Lung (tissue), 12 donors: ENCODE measurements around the gene MACROH2A1. TPM values are rescaled to one million over a fixed set of nuclear protein-coding genes. Genes with fewer than 3 reads are reported as not detected.

Experiments used
- ATAC-seq: fragments of 200-7000 bp; cut with Tn5 transposase; one replicate; pipeline ENCODE4 v1.9.1; 2020; ENCODE audit warnings: moderate number of reproducible peaks; ENCODE audit not compliant: insufficient read depth, low FRiP score
- DNase-seq, 3 donors: peaks; one replicate each; pipeline ENCODE4 v3.0.0-alpha.2; 2013 to 2017
- H3K27ac ChIP-seq, 2 donors: one replicate each; pipeline ENCODE4 v1.5.1; 2013; ENCODE audit warnings: mild to moderate bottlenecking in 2 of 2, moderate library complexity in 2 of 2, control low read depth in 1 of 2, inconsistent platforms in 1 of 2, low read depth in 1 of 2, low read length in 1 of 2
- H3K27me3 ChIP-seq, 3 donors: one replicate each; pipeline ENCODE4 v1.5.1; 2013; ENCODE audit warnings: low read length in 2 of 3; ENCODE audit not compliant: control insufficient read depth in 3 of 3, insufficient read depth in 3 of 3
- H3K36me3 ChIP-seq, 4 donors: one replicate each; pipeline ENCODE4 v1.5.1; 2013; ENCODE audit warnings: low read length in 4 of 4, mild to moderate bottlenecking in 1 of 4, moderate library complexity in 1 of 4; ENCODE audit not compliant: control insufficient read depth in 4 of 4, insufficient read depth in 4 of 4
- H3K4me1 ChIP-seq, 5 donors: one replicate each; pipeline ENCODE4 v1.5.1; 2013; ENCODE audit warnings: low read length in 5 of 5, mild to moderate bottlenecking in 2 of 5, moderate library complexity in 1 of 5; ENCODE audit not compliant: control insufficient read depth in 5 of 5, insufficient read depth in 5 of 5
- H3K4me3 ChIP-seq: one replicate; pipeline ENCODE4 v1.5.1; 2013; ENCODE audit warnings: mild to moderate bottlenecking, control low read depth, moderate library complexity
- H3K9ac ChIP-seq, 2 donors: one replicate each; pipeline ENCODE4 v1.5.1; 2013; ENCODE audit warnings: low read length in 2 of 2, control low read depth in 1 of 2; ENCODE audit not compliant: insufficient read depth in 1 of 2
- H3K9me3 ChIP-seq, 4 donors: one replicate each; pipeline ENCODE4 v1.5.1; 2013; ENCODE audit warnings: low read length in 3 of 4, mild to moderate bottlenecking in 1 of 4, moderate library complexity in 1 of 4; ENCODE audit not compliant: control insufficient read depth in 4 of 4, insufficient read depth in 3 of 4
- WGBS, 2 donors: extraction: QIAGEN DNeasy Blood & Tissue Kit; methylation state at CpG; one replicate each; pipeline ENCODE4 v1.1.7; 2013; 5-methylcytosine and 5-hydroxymethylcytosine counted together
- polyA plus RNA-seq, 2 donors: library from polyadenylated mRNA; stranded (reverse); fragments of 200-250 nt; gene quantifications; one replicate each; pipeline ENCODE4 v1.2.1, GENCODE V29; 2013
- total RNA-seq, 2 donors: library from RNA; depleted of rRNA in 1 of 2; stranded (reverse); fragments of >200 nt in 1 of 2; gene quantifications; one replicate each; pipeline ENCODE4 v1.2.1, GENCODE V29; 2014 to 2021
- TF ChIP-seq, protein P1 (sequence below): IDR thresholded peaks from 2 replicates; pipeline ENCODE4 v1.5.1; 2012; ENCODE audit warnings: mild to moderate bottlenecking; ENCODE audit errors: control extremely low read depth, extremely low read depth
- donor health status: control.
- donor health status: control.
- donor health status: Bipolar disorder and iron deficiency.
- donor health status: healthy.
- donor health status: DM: yes; HTN: yes; CAD: no.

MACROH2A1 gene
- total and polyA plus RNA-seq, 4 donors = 149 to 334 (median 248) TPM

DNA sequence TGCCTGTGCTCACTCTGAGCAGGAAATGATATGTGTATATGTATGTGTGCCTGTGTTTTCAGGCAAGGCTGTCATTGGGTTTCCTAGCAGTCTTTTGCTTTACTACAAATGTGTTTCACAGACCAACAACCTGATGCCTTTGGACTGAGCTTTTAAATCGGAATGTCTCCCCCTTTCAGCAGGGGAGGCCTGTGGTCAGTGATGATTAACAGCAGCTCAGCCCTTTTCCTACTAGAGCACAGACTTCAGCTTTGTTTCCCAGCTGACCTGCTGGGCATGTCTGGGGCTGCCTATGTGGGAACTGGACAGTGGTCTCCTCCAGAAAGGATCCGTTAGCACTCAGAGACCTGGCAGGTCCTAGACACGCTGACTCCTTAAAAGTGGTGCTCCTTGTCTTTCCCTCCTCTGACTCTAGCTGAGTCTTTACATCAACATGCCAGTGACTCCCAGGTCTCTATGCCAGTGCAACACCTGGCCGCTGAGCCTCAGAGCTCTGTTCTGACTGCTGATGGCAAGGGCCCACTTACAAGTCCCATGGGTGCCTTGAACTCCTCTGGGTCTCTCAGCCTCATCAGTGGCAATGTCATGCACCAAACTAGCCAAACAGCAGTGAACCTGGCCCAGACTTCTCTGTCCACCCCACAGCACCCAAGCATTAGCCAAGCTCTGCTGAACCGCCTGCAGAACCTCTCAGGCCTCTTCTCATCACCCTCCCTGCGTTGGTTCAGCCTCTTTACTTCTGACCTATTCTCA is 7.7 kb downstream of the MACROH2A1 start:
- Histone ChIP-seq H3K4me1 (peaks cover 8 to 56% (median 23%) of the 10 kb centered on the region in 5 donors), H3K27ac (peak overlapping the region; percentile 22 to 85)
- ATAC-seq = no peak

DNA sequence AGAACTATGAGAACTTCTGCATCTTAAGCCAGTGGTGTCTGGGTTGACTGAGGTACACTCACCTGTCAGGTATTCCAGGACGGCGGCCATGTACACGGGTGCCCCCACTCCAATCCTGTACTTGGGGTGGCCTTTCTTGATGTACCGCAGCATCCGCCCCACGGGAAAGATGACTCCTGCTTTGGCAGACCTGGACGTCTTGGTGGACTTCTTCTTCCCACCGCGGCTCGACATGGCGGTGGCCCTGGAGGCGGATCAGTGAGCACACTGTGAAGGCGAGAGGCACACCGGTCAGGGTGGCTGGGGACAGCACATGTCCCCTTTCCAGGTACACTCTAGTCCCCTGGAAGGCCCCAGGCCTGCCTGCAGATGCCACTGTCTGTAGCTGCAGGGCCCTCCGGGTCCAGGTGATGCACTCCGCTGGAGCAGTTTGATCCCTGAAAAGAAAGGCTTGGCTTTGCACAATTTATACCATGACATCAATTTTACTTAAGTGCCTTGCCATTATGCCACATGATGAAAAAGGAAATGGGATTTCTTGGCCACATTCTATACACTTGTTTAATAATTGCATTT is 10.1 kb downstream of the MACROH2A1 start:
- Histone ChIP-seq H3K4me3 (no peak overlapping the region), H3K27me3 (no peaks in the 10 kb centered on the region), H3K9me3 (no peaks in the 10 kb centered on the region), H3K27ac (peak overlapping the region in 1 of 2 donors; percentile 18), H3K36me3 (peaks cover 0 to 50% (median 36%) of the 10 kb centered on the region in 4 donors), H3K9ac (no peak overlapping the region), H3K4me1 (peaks cover 0 to 57% (median 8%) of the 10 kb centered on the region in 5 donors)
- TF ChIP-seq, protein P1, sequence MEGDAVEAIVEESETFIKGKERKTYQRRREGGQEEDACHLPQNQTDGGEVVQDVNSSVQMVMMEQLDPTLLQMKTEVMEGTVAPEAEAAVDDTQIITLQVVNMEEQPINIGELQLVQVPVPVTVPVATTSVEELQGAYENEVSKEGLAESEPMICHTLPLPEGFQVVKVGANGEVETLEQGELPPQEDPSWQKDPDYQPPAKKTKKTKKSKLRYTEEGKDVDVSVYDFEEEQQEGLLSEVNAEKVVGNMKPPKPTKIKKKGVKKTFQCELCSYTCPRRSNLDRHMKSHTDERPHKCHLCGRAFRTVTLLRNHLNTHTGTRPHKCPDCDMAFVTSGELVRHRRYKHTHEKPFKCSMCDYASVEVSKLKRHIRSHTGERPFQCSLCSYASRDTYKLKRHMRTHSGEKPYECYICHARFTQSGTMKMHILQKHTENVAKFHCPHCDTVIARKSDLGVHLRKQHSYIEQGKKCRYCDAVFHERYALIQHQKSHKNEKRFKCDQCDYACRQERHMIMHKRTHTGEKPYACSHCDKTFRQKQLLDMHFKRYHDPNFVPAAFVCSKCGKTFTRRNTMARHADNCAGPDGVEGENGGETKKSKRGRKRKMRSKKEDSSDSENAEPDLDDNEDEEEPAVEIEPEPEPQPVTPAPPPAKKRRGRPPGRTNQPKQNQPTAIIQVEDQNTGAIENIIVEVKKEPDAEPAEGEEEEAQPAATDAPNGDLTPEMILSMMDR = no peak
- no peak for DNase-seq
- 93 to 94% methylated on average over 16 of the region's 16 CpGs for WGBS, 2 donors
- no peak for ATAC-seq

More for the DNA sequence above, 7.7 kb downstream of the MACROH2A1 start:
- no peaks in the 10 kb centered on the region for H3K27me3 ChIP-seq
- no peaks in the 10 kb centered on the region for H3K9me3 ChIP-seq
- H3K9ac ChIP-seq = no peak overlapping the region
- DNase-seq = no peak
- WGBS, 2 donors = 82 to 90% methylated on average over 6 of the region's 6 CpGs
- H3K4me3 ChIP-seq = no peak overlapping the region
- TF ChIP-seq, protein P1 = no peak
- H3K36me3 ChIP-seq = peaks cover 0 to 26% (median 16%) of the 10 kb centered on the region in 4 donors

DNA sequence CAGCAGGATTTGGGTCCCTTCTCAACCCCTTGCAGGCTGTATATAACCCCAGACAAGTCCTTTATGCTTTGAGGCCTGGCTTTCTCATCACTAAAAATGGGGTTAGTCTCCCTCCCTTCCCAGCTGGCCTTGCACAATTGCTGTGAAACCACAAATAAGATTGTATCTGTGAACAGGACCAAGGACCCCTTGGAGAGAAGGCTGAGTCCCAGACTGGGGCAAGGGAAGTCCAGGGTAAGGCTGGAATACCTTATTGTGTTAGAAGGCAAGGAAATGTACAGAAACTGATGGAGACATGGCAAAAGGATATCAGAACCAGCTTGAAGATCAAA is 11.4 kb downstream of the MACROH2A1 start:
- no peak for DNase-seq
- Histone ChIP-seq H3K4me1 (peaks cover 0 to 59% (median 5%) of the 10 kb centered on the region in 5 donors), H3K9me3 (no peaks in the 10 kb centered on the region), H3K4me3 (no peak overlapping the region), H3K27ac (peak overlapping the region; percentile 24 to 92), H3K9ac (no peak overlapping the region), H3K27me3 (no peaks in the 10 kb centered on the region), H3K36me3 (peaks cover 3 to 50% (median 43%) of the 10 kb centered on the region in 4 donors)
- TF ChIP-seq, protein P1 = no peak
- ATAC-seq = no peak
